ENCODE results near the gene NHLH2. TPM values are rescaled to one million over a fixed set of nuclear protein-coding genes. Genes with fewer than 3 reads are reported as not detected.

NHLH2 gene
- total and polyA plus RNA-seq, 4 donors, result 2.8 to 11.7 (median 8.3) TPM

DNA sequence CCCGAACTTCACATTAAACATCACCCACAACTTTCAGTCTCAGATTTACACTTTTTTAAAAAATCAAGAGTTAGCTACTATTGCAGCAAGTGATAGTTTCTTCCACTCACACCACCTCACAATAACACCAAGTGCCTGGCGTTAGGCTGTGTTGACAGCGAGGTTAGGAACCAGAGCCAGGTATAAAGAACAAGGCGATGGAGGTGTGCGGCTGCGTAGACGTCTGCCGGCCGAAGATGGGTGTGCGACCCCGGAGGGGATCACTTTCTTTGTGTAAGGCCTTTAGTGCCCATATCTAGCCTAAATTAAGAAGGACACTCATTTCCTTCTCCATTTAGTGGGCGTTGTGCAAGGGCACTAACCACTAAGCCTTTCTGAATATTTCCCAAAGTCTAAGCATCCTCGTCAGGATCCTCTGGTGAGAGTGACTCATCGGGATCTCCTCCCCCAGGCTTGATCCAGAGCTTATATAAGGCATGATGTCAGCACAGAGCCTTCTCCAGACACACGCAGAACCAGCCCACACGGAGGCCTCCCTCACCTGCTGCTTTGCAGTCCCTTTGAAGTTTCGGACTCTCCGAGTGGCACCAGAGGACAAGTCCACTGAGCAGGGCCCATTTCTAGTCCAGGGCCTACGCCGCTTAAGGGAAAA, 11.8 kb downstream of the NHLH2 start:
- peak in 1 of 6 donors; percentile 22 for DNase-seq (ENCODE audit: low read depth in 4 of 6, low spot score in 6 of 6)

DNA sequence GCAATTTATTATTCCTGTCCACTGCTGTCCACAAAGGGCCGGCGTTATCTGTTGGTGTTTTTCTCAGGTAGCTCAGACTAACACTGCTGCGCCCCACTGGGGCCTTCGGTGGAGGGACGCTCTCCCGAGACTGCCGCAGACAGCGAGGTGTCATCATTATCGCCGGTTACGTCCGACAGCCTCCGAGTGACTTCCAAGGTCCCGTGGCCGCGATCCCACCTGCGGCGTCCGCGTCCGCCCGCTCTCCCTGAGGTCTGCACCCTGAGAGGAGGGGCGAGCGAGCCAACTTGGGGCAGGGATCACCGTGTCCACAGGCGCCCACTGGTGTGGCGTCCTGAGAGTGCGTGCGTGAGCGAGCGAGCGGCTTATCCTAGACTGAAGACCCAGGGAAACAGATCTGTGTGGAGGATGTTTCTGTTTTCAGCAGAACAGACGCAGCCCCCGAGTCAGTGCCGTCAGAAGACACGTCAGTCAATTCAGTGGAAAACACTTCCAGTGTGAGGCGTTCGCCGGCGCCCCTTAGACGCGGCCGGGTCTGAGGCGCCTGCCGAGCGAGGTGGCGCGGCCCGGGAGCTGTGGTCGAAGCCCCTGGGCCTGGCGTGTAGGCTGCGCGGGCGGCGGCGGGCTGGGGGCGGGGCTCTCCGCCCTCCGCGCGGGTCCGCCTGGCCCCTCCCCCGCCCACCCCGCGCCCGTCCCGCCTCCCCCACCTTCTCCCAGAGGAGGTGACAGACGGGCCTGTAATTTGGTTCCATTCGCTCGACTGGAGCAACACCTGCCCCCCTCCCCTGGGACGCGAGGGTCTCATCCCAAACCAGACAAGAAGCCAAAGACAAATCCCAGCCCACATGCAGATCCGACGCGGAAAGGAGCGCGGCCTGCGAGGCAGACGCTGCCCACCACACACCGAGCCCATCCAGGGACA, 12.6 kb downstream of the NHLH2 start:
- peak in 2 of 6 donors; percentile 72 to 87 for DNase-seq (ENCODE audit: low read depth in 4 of 6, low spot score in 6 of 6)
- no peak overlapping the region for H3K27ac ChIP-seq (ENCODE audit: low read depth, low read length)

More for the DNA sequence above, 11.8 kb downstream of the NHLH2 start:
- Histone ChIP-seq H3K4me3 (ENCODE audit: low read depth, low read length) (no peak overlapping the region), H3K4me1 (ENCODE audit: control insufficient read depth, insufficient read depth, low read length) (peaks cover 13% of the 10 kb centered on the region), H3K27me3 (ENCODE audit: control insufficient read depth, insufficient read depth, low read length) (peaks cover 13% of the 10 kb centered on the region), H3K9me3 (ENCODE audit: control insufficient read depth, insufficient read depth, low read length) (no peaks in the 10 kb centered on the region), H3K36me3 (ENCODE audit: control insufficient read depth, insufficient read depth, low read length) (no peaks in the 10 kb centered on the region), H3K27ac (ENCODE audit: low read depth, low read length) (no peak overlapping the region)
- 78% methylated on average over 18 of the region's 20 CpGs for WGBS (ENCODE audit: insufficient coverage)

DNA sequence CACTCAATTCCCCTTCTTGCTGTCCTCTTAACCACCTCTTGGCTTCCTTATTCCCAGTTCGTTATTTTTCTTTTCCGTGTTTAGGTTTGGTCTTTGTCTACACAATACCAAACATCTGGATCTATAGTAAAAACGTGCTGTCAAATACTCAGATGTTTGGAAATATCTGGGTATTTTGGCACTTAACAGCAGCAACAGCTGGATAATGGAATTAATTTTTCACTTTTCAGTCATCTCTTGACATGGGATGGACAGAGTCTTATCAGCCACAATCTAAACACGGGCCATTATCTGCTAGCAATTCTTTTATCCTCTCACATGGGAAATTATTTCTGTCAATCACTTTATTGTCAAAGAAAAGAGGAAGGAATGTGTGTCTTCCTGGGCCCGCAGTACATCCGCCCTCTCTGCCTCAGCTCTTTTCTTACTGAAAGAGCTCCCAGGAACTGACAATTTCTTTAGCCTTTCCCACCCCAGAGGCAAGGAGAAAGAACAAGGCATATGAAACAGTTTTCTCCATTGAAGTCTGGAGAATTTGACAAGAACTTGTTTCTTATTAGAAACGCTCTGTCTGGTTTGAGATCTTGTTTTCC, 13.4 kb downstream of the NHLH2 start:
- H3K4me1 ChIP-seq (ENCODE audit: control insufficient read depth, insufficient read depth, low read length), result peaks cover 13% of the 10 kb centered on the region
- peaks cover 12% of the 10 kb centered on the region for H3K27me3 ChIP-seq (ENCODE audit: control insufficient read depth, insufficient read depth, low read length)
- peak in 1 of 6 donors; percentile 63 for DNase-seq (ENCODE audit: low read depth in 4 of 6, low spot score in 6 of 6)
- H3K9me3 ChIP-seq (ENCODE audit: control insufficient read depth, insufficient read depth, low read length), result no peaks in the 10 kb centered on the region
- H3K36me3 ChIP-seq (ENCODE audit: control insufficient read depth, insufficient read depth, low read length), result no peaks in the 10 kb centered on the region
- no peak overlapping the region for H3K27ac ChIP-seq (ENCODE audit: low read depth, low read length)
- H3K4me3 ChIP-seq (ENCODE audit: low read depth, low read length), result peak overlapping the region; percentile 48
- WGBS (ENCODE audit: insufficient coverage), result 0% methylated on average over 1 of the region's 7 CpGs

More for the DNA sequence above, 12.6 kb downstream of the NHLH2 start:
- Histone ChIP-seq H3K9me3 (ENCODE audit: control insufficient read depth, insufficient read depth, low read length) (no peaks in the 10 kb centered on the region), H3K4me1 (ENCODE audit: control insufficient read depth, insufficient read depth, low read length) (peaks cover 13% of the 10 kb centered on the region), H3K27me3 (ENCODE audit: control insufficient read depth, insufficient read depth, low read length) (peaks cover 12% of the 10 kb centered on the region), H3K36me3 (ENCODE audit: control insufficient read depth, insufficient read depth, low read length) (no peaks in the 10 kb centered on the region), H3K4me3 (ENCODE audit: low read depth, low read length) (peak overlapping the region; percentile 48)
- WGBS (ENCODE audit: insufficient coverage), result under 1% methylated on average over 63 of the region's 80 CpGs

DNA sequence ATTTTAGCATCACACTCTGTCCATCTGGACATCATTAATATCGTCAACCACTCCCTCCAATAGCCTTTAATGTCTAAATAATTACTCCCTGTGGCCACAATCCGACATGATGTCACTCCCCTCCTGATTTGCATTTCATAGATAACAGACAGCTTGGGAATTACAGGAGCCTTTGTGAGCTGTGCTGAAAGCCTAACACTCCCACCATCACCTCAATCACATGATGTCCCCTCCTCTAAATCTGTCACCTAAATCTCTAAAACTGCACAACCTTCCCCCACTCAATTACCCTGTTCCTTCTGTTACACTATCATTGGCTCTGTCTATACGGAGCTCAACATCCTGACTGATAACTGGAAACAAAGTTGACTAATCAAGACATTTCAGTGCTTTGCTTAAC, 14.3 kb downstream of the NHLH2 start:
- Histone ChIP-seq H3K27ac (ENCODE audit: low read depth, low read length) (no peak overlapping the region), H3K4me3 (ENCODE audit: low read depth, low read length) (no peak overlapping the region), H3K9me3 (ENCODE audit: control insufficient read depth, insufficient read depth, low read length) (no peaks in the 10 kb centered on the region), H3K27me3 (ENCODE audit: control insufficient read depth, insufficient read depth, low read length) (peaks cover 12% of the 10 kb centered on the region), H3K4me1 (ENCODE audit: control insufficient read depth, insufficient read depth, low read length) (peaks cover 13% of the 10 kb centered on the region), H3K36me3 (ENCODE audit: control insufficient read depth, insufficient read depth, low read length) (no peaks in the 10 kb centered on the region)
- DNase-seq (ENCODE audit: low read depth in 4 of 6, low spot score in 6 of 6), result peak in 1 of 6 donors; percentile 63
- WGBS (ENCODE audit: insufficient coverage), result 25% methylated on average over 3 of the region's 3 CpGs

DNA sequence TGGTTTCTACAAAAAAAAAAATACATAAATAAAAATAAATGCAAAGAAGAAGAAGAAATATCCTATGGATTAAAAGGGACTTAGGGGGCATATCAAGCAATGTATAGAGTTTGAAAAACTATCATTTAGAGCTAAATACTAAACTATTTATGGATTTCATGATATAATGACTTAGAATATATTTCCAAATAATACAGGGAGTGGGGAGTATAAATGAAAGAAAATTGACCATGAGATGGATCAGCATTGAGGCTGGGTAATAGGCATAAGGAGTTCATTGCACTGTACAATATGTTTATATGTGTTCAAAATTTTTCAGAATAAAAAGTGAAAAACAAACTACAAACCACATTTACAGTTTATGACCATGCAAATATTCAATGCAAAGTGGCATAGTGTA, 18.8 kb downstream of the NHLH2 start:
- no peaks in the 10 kb centered on the region for H3K4me1 ChIP-seq (ENCODE audit: control insufficient read depth, insufficient read depth, low read length)
- H3K9me3 ChIP-seq (ENCODE audit: control insufficient read depth, insufficient read depth, low read length), result no peaks in the 10 kb centered on the region
- no peak for DNase-seq (ENCODE audit: low read depth in 4 of 6, low spot score in 6 of 6)
- no peaks in the 10 kb centered on the region for H3K36me3 ChIP-seq (ENCODE audit: control insufficient read depth, insufficient read depth, low read length)
- peaks cover 4% of the 10 kb centered on the region for H3K27me3 ChIP-seq (ENCODE audit: control insufficient read depth, insufficient read depth, low read length)
- no peak overlapping the region for H3K27ac ChIP-seq (ENCODE audit: low read depth, low read length)
- no peak overlapping the region for H3K4me3 ChIP-seq (ENCODE audit: low read depth, low read length)

DNA sequence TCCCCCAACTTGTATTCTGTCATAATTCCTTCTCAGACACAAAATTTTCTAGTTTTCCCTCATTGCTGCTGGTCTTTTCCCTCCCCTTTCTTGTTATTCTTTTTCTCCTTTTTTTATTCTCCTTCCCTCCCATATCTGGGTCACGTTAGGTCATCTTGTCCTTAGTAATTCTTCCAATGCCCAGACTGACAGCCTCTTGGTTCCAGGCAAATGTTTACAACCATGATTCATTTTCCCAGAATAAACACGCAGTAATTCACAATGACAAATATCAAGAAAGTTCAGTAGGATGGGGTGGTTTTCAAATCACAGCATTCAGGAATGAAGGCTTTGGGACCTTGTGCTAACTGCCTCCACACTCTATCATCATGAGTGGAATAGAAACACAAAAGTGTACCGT, 25.2 kb downstream of the NHLH2 start:
- 100% methylated on average over 1 of the region's 3 CpGs for WGBS (ENCODE audit: insufficient coverage)
- H3K27ac ChIP-seq (ENCODE audit: low read depth, low read length), result no peak overlapping the region
- no peaks in the 10 kb centered on the region for H3K27me3 ChIP-seq (ENCODE audit: control insufficient read depth, insufficient read depth, low read length)
- DNase-seq (ENCODE audit: low read depth in 4 of 6, low spot score in 6 of 6), result no peak
- H3K9me3 ChIP-seq (ENCODE audit: control insufficient read depth, insufficient read depth, low read length), result no peaks in the 10 kb centered on the region
- H3K36me3 ChIP-seq (ENCODE audit: control insufficient read depth, insufficient read depth, low read length), result no peaks in the 10 kb centered on the region
- H3K4me1 ChIP-seq (ENCODE audit: control insufficient read depth, insufficient read depth, low read length), result no peaks in the 10 kb centered on the region
- no peak overlapping the region for H3K4me3 ChIP-seq (ENCODE audit: low read depth, low read length)

DNA sequence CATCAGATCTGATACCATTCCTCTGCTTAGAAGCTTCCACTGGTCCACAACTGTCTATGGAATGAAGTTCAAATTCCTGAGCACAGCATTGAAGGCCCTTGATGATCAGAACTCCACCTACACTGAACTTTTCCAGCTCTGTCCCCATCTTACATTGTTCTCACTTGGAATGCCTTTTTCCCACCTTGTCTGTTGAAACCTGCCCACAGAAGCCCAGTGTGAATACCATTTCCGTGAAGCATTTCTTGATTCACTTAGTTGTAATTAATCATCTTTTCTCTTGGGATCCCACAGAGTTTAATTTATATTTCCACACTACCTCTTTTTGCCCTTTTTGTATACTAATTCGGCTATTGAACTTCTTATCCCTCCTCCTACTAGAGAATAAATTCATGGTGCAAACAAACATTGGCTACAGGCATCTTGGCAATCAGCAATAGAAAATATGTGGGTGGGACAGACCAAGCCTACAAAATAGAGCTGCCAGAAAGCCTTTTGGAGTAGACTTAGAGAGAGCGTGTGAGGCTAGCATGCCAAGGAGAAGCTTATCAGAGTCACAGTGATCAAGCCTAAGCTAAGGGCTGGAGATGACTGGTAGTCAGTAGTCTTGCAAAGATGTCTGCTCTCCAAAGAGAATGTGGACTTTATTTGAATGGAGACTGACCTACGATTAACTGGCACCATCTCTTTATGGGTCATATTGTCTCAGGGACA, 26.1 kb downstream of the NHLH2 start:
- H3K4me1 ChIP-seq (ENCODE audit: control insufficient read depth, insufficient read depth, low read length), result no peaks in the 10 kb centered on the region
- H3K9me3 ChIP-seq (ENCODE audit: control insufficient read depth, insufficient read depth, low read length), result no peaks in the 10 kb centered on the region
- H3K4me3 ChIP-seq (ENCODE audit: low read depth, low read length), result no peak overlapping the region
- H3K36me3 ChIP-seq (ENCODE audit: control insufficient read depth, insufficient read depth, low read length), result no peaks in the 10 kb centered on the region
- DNase-seq (ENCODE audit: low read depth in 4 of 6, low spot score in 6 of 6), result no peak
- 100% methylated on average over 1 of the region's 4 CpGs for WGBS (ENCODE audit: insufficient coverage)
- no peak overlapping the region for H3K27ac ChIP-seq (ENCODE audit: low read depth, low read length)
- no peaks in the 10 kb centered on the region for H3K27me3 ChIP-seq (ENCODE audit: control insufficient read depth, insufficient read depth, low read length)

DNA sequence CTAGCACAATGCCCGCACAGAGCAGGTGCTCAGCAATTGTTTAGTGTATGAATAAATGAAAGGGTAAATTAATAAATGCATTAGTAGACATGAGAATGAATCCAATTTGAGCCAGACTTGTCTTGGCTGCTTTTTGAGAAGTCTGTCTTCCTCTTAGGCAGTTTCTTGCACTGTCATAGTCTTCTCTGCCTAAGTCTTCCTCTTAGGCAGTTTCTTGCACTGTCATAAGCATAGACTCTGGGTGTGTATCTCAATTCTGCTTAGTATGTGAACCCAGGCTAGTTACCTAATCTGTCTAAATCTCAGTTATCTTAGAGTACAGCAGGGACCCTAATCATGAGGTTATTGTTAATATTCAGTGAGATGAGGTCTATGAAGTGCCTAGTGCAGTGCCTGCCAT, 27.2 kb downstream of the NHLH2 start:
- Histone ChIP-seq H3K27me3 (ENCODE audit: control insufficient read depth, insufficient read depth, low read length) (no peaks in the 10 kb centered on the region), H3K9me3 (ENCODE audit: control insufficient read depth, insufficient read depth, low read length) (no peaks in the 10 kb centered on the region), H3K4me3 (ENCODE audit: low read depth, low read length) (no peak overlapping the region), H3K36me3 (ENCODE audit: control insufficient read depth, insufficient read depth, low read length) (no peaks in the 10 kb centered on the region), H3K4me1 (ENCODE audit: control insufficient read depth, insufficient read depth, low read length) (no peaks in the 10 kb centered on the region), H3K27ac (ENCODE audit: low read depth, low read length) (no peak overlapping the region)
- no peak for DNase-seq (ENCODE audit: low read depth in 4 of 6, low spot score in 6 of 6)
- WGBS (ENCODE audit: insufficient coverage), result no CpG with 5 or more reads among the region's 1 CpG

DNA sequence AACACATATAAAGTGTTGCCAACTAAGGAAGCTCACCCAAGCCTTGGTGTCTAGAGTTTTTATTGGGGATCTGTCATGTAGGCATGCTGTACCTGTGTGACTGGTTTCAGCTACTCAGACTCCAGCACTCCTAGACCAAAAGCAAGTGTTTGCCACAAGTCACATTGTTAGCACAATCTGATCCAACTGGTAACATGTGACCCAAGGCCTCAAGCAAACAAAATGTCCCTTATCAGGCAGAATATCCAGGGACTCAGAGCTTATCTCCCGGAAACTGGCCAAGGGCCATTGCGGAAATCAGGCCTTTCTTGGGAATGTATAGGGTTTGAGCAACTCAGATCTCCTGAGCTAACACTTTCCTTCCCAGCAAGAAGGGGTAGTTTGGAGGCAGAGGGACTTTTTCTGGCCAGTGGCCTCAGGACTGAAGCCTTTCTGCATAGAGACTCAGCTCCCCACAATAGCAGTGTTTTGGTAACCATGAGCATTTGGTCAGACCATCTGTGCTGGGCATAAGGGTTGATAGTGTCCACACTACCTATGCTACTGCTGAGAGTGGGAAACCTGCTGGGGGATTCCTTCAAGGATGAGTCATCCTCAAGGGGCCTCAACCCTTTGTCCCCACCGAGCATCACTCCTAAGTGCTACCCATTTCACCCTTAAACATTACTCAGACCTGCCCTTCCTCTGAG, 29.6 kb downstream of the NHLH2 start:
- H3K27ac ChIP-seq (ENCODE audit: low read depth, low read length), result no peak overlapping the region
- DNase-seq (ENCODE audit: low read depth in 4 of 6, low spot score in 6 of 6), result no peak
- H3K4me3 ChIP-seq (ENCODE audit: low read depth, low read length), result no peak overlapping the region
- H3K27me3 ChIP-seq (ENCODE audit: control insufficient read depth, insufficient read depth, low read length), result no peaks in the 10 kb centered on the region
- H3K9me3 ChIP-seq (ENCODE audit: control insufficient read depth, insufficient read depth, low read length), result no peaks in the 10 kb centered on the region
- H3K36me3 ChIP-seq (ENCODE audit: control insufficient read depth, insufficient read depth, low read length), result no peaks in the 10 kb centered on the region
- WGBS (ENCODE audit: insufficient coverage), result 67% methylated on average over 1 of the region's 3 CpGs
- no peaks in the 10 kb centered on the region for H3K4me1 ChIP-seq (ENCODE audit: control insufficient read depth, insufficient read depth, low read length)
